ENCODE results near the gene MOCS1. TPM values are rescaled to one million over a fixed set of nuclear protein-coding genes. Genes with fewer than 3 reads are reported as not detected.

MOCS1 gene
- total RNA-seq, 1 donor from 2014 or later = 22.9 TPM

DNA sequence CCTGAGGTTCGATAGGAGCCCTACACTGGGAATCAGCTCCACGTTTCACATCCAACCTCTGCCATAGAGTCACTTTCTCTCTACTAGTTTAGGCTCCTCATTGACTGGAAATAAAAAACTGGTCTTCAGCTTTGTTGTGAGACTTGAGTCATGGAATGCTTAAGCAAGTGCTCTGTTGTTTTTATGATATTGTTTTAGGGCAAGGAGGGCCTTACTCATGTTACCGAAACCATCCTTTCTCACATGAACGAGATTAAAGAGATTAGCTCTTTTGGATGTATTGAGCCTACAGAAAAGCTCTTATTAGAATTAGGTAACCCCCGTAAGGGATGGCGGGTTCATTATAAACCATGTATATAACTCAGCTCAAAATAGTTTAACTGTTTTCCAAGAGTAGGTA is 6.9 kb upstream of the MOCS1 start:
- H3K36me3 ChIP-seq = no peaks in the 10 kb centered on the region
- no peak for ATAC-seq

GRCh38 chr6:39938773-39939654 is 4.8 kb upstream of the MOCS1 start:
- Histone ChIP-seq H3K4me3 (no peak overlapping the region), H3K9me3 (no peaks in the 10 kb centered on the region), H3K4me1 (peaks cover 16% of the 10 kb centered on the region), H3K27ac (no peak overlapping the region), H3K27me3 (ENCODE audit: low read depth) (peaks cover 6% of the 10 kb centered on the region), H3K36me3 (no peaks in the 10 kb centered on the region)
- intact Hi-C loops (cut with DNase I) = no loop called here
- ATAC-seq (no peak), DNase-seq (no peak)
- TF ChIP-seq CTCF (IDR thresholded peaks at IDR 0.05) = no peak

More for the DNA sequence above, 6.9 kb upstream of the MOCS1 start:
- no peaks in the 10 kb centered on the region for H3K9me3 ChIP-seq
- intact Hi-C loops (cut with DNase I) = no loop called here
- H3K4me1 ChIP-seq = no peaks in the 10 kb centered on the region
- H3K4me3 ChIP-seq = no peak overlapping the region
- DNase-seq = no peak
- H3K27ac ChIP-seq = no peak overlapping the region
- no peak for TF ChIP-seq CTCF (IDR thresholded peaks at IDR 0.05)
- no peaks in the 10 kb centered on the region for H3K27me3 ChIP-seq (ENCODE audit: low read depth)

DNA sequence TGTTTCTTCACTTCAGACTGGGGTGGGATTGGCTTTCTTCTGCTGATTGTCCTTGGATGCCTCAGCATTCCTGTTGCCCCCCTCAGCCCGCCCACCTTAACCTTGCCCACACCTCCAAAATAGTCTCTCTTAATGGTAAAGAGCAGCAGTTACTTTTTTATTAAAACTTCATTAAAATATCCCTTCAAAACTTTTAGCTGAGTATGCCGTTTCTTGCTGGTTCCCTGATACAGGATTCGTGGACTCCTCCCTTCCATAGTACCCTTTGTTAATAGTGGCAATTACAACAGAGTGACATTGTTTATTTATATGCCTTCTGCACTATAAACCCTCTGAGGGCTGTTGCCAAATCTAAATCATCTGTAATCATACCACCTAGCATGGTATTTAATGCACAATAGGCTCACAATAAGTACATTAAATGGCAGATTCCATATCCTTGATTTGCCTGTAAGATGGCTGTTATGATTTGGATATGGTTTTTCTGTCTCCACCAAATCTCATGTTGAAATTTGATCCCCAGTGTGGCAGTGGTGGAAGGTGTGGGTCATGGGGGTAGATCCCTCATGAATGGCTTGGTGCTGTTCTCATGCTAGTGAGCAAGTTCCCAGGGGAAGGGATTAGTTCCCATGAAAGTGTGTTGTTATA is 3.5 kb upstream of the MOCS1 start:
- TF ChIP-seq CTCF (IDR thresholded peaks at IDR 0.05) = no peak
- H3K27ac ChIP-seq = no peak overlapping the region
- ATAC-seq (no peak), DNase-seq (no peak)
- peaks cover 28% of the 10 kb centered on the region for H3K4me1 ChIP-seq
- no peaks in the 10 kb centered on the region for H3K36me3 ChIP-seq
- H3K9me3 ChIP-seq = no peaks in the 10 kb centered on the region
- intact Hi-C loops (cut with DNase I) = no loop called here
- no peak overlapping the region for H3K4me3 ChIP-seq
- peaks cover 6% of the 10 kb centered on the region for H3K27me3 ChIP-seq (ENCODE audit: low read depth)

- no peak for DNase-seq
- Histone ChIP-seq H3K27ac (no peak overlapping the region), H3K36me3 (no peaks in the 10 kb centered on the region), H3K4me1 (peaks cover 34% of the 10 kb centered on the region), H3K4me3 (no peak overlapping the region), H3K27me3 (ENCODE audit: low read depth) (peaks cover 6% of the 10 kb centered on the region), H3K9me3 (no peaks in the 10 kb centered on the region)
- no peak for TF ChIP-seq CTCF (IDR thresholded peaks at IDR 0.05)
- ATAC-seq = no peak
- intact Hi-C loops (cut with DNase I) = no loop called here
Measured at GRCh38 chr6:39936857-39937256, 2.6 kb upstream of the MOCS1 start.

DNA sequence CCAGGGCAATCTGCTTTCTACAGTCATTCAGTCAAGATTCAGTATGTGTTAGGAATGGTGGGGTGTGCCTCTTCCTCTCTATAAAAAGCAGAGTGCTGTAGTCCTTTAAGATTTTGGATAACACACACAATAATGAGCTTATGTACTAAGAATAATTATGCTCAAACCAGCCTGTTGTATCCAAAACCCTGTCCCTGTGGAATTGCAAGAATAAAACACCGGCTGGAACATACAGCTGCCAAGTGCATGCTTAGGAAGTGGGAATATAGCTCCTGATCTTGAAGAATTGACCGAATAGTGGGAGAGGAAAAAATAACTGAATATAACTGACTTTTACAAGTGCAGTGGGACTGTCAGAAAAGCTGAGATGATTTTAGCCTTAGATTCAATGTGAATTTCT is 979 bp upstream of the MOCS1 start:
- Histone ChIP-seq H3K27ac (no peak overlapping the region), H3K9me3 (no peaks in the 10 kb centered on the region), H3K4me1 (peaks cover 34% of the 10 kb centered on the region), H3K27me3 (ENCODE audit: low read depth) (peaks cover 6% of the 10 kb centered on the region), H3K4me3 (no peak overlapping the region), H3K36me3 (no peaks in the 10 kb centered on the region)
- no peak for TF ChIP-seq CTCF (IDR thresholded peaks at IDR 0.05)
- intact Hi-C loops (cut with DNase I) = no loop called here
- no peak for ATAC-seq
- no peak for DNase-seq
